ENCODE results near the gene ARPP21.

ARPP21 gene

DNA sequence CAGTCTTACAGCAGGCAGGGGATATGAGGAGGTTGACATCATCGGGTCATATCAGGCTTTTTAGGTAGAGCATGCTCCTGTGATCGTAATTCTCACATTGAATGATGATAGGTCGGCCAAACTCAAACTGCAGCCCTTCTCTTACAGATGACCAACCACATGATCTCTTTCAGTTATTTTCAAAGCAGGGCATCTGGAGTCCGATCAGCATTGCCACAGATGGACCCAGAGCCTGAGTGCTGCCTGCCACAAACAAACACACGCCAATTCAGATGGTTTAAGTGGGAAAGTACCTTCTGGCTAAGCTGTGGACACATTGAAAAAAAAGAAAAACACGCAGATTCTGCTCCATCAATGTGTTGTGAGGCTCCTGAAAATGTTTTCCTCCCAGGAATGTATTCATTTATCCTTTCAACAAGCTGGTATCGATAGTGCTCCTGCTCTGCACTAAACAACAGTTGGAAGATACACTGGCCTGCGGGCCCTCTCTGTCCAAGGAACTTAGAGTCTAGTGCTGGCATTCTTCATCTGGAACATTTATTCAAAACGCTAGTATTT lies 31.2 kb downstream of the ARPP21 start:
- Histone ChIP-seq H3K27me3 (no peaks in the 10 kb centered on the region), H3K9me3 (no peaks in the 10 kb centered on the region; the same call in 1 of the 2 replicates), H3K36me3 (peaks cover 20% of the 10 kb centered on the region), H3K4me2 (peak overlapping the region; percentile 45), H3K27ac (peak overlapping the region; percentile 51), H4K20me1 (peaks cover 26% of the 10 kb centered on the region), H3K9ac (no peak overlapping the region; the same call in 1 of the 2 replicates), H3K4me1 (peaks cover 75% of the 10 kb centered on the region), H3K4me3 (no peak overlapping the region)
- TF ChIP-seq Cebpa-rat (IDR thresholded peaks at IDR 0.05) = no peak

DNA sequence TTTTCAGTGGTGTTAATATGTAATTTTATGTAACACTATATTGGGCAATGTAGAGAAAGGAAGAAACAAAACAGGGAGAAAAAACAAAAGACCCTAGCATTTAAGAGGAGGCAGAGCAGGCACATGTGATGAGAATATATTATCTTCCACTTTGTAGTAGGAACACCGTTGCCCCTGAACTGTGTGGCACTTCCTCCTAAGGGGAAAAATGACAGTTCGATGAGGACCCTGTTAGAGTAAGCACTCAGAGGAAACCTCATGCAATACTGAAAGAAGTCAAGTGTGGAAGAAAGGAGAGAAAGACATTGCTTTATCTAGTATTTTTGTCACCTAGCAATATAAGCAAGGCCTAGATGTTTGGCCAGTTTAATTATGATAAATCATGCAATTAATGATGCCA lies 32.2 kb downstream of the ARPP21 start:
- H3K9ac ChIP-seq = no peak overlapping the region
- peak overlapping the region; percentile 45 for H3K4me2 ChIP-seq
- no peak for TF ChIP-seq Cebpa-rat (IDR thresholded peaks at IDR 0.05)
- peaks cover 20% of the 10 kb centered on the region for H3K36me3 ChIP-seq
- no peaks in the 10 kb centered on the region for H3K27me3 ChIP-seq
- no peak overlapping the region for H3K4me3 ChIP-seq
- H3K9me3 ChIP-seq = no peaks in the 10 kb centered on the region; the same call in 1 of the 2 replicates
- peaks cover 36% of the 10 kb centered on the region for H4K20me1 ChIP-seq
- H3K4me1 ChIP-seq = peaks cover 65% of the 10 kb centered on the region
- 0 out of 2 replicates have a peak overlapping the region, but pooled peaks have one; percentile 19 for H3K27ac ChIP-seq

DNA sequence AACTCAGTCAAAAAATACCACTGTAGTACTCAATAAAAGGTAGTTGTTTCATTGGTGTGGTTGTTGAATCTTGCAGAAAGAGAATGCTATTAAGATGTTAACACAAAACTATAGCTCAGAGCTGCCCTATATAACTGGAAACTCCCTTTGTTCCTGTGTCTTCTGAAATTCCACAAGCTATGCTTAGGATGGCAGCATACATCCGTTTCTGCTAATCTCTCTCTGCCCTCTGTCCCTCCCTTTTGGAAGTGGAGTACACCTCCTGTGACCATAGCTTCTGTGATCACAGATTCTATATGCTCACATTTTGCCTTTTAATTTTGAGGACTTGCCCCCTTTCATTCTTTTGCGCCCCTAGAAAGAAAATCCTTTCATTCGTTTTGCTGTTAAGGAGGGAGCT lies 33.7 kb downstream of the ARPP21 start:
- H3K4me1 ChIP-seq = peaks cover 50% of the 10 kb centered on the region
- TF ChIP-seq Cebpa-rat (IDR thresholded peaks at IDR 0.05) = no peak
- H3K4me2 ChIP-seq = no peak overlapping the region
- H3K36me3 ChIP-seq = peaks cover 17% of the 10 kb centered on the region
- no peaks in the 10 kb centered on the region for H3K27me3 ChIP-seq
- H3K4me3 ChIP-seq = no peak overlapping the region
- no peak overlapping the region for H3K27ac ChIP-seq
- no peaks in the 10 kb centered on the region; the same call in 1 of the 2 replicates for H3K9me3 ChIP-seq
- no peak overlapping the region for H3K9ac ChIP-seq
- H4K20me1 ChIP-seq = peaks cover 52% of the 10 kb centered on the region

DNA sequence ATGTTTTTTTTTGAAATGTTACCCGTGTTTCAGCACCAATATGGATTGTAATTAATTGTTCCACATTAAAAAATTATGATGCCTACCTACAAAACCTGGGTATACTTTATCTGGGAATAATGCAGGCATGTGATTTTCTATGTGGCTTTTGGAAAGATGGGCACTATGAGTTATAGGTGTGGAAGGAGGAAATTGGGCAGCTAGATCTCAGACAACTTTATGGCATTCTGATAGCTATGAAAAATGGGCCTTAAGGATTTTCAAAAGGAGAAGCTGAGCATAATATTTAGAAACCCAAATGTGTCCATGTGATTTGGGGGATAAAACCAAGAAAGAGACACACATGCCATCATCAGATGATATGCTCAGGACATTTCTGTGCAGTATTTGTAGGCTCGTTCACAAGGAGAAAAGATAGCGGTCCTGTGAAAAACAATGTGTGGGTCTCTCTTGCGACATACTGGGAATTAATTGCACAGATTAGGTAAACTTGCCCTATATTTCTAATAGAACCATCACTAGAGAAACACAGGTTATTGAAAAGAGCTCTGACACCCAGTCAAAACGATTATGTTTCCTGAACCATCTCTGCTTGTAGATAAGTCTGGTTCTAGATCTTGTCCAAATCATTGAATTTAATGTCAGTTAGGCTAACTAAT lies 35.3 kb downstream of the ARPP21 start:
- TF ChIP-seq Cebpa-rat (IDR thresholded peaks at IDR 0.05) = no peak
- no peak overlapping the region for H3K27ac ChIP-seq
- H3K36me3 ChIP-seq = peaks cover 15% of the 10 kb centered on the region
- no peak overlapping the region for H3K9ac ChIP-seq
- peaks cover 67% of the 10 kb centered on the region for H4K20me1 ChIP-seq
- H3K4me1 ChIP-seq = peaks cover 36% of the 10 kb centered on the region
- H3K9me3 ChIP-seq = no peaks in the 10 kb centered on the region
- H3K4me3 ChIP-seq = no peak overlapping the region
- H3K4me2 ChIP-seq = no peak overlapping the region
- H3K27me3 ChIP-seq = no peaks in the 10 kb centered on the region

DNA sequence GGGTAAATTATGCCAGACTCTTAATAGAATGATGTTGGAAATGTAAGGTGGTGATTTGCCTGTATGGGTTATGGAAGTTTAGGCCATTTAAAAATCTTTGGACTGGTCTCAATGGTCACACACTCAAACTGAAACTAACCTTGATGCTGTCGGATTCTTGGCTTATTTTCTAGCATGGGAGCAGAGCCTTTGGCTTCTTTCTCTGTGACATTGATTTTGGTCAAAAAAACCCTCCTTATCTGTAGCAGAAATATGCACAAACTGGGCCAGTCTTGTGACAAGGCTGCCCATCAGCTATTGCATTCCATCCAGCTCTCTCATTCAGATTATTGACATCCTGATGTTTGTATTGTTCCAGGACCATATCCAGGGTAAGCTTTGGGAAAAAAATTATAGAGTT lies 35.9 kb downstream of the ARPP21 start:
- Histone ChIP-seq H3K4me2 (no peak overlapping the region), H3K27ac (no peak overlapping the region), H3K9me3 (no peaks in the 10 kb centered on the region), H3K36me3 (peaks cover 17% of the 10 kb centered on the region), H3K4me3 (no peak overlapping the region), H3K27me3 (no peaks in the 10 kb centered on the region), H4K20me1 (peaks cover 73% of the 10 kb centered on the region), H3K4me1 (peaks cover 34% of the 10 kb centered on the region), H3K9ac (no peak overlapping the region)
- no peak for TF ChIP-seq Cebpa-rat (IDR thresholded peaks at IDR 0.05)

DNA sequence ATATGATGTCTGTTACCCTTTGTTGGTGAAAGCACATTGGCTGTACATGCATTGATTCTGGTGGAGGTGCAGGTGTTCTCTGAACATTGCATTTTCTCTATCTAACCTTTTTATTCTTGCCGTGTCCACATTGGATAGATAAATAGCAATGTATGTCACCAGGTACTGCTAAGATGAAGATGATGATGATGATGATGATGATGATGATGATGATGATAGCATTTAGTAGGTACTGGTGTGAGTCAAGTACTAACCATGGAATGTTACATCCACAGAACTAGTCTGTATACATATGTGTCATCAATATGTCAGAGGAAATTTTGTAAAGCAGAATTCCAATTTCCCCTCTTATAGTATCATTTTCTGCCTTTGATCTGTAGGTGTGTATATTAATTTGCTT lies 36.3 kb downstream of the ARPP21 start:
- H3K36me3 ChIP-seq = peaks cover 15% of the 10 kb centered on the region; the same call in 1 of the 2 replicates
- H3K4me2 ChIP-seq = no peak overlapping the region
- no peaks in the 10 kb centered on the region for H3K27me3 ChIP-seq
- peaks cover 78% of the 10 kb centered on the region for H4K20me1 ChIP-seq
- no peak overlapping the region for H3K4me3 ChIP-seq
- H3K4me1 ChIP-seq = peaks cover 34% of the 10 kb centered on the region
- no peak for TF ChIP-seq Cebpa-rat (IDR thresholded peaks at IDR 0.05)
- no peaks in the 10 kb centered on the region for H3K9me3 ChIP-seq
- no peak overlapping the region for H3K9ac ChIP-seq
- H3K27ac ChIP-seq = no peak overlapping the region

DNA sequence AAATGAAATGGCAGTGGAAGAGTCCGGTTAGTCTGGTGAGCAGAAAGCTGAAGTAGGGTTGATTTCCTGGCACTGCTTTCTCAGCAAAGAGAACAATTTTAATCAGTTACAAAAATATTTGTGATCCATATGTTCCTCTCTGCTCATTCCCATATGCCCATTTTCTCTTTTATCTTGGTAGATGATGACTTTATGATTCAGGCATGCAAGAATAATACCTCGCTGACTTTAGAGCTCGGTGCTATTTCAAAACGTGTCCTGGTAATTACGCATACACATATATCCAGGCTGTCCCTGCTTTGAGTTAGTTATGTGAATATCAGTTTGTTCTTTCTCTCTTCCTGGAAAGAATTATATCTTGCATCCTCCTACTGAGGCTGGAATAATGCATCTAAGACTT lies 38.5 kb downstream of the ARPP21 start:
- H3K9me3 ChIP-seq = no peaks in the 10 kb centered on the region
- H3K4me3 ChIP-seq = no peak overlapping the region
- H3K4me1 ChIP-seq = peaks cover 20% of the 10 kb centered on the region
- TF ChIP-seq Cebpa-rat (IDR thresholded peaks at IDR 0.05) = no peak
- no peak overlapping the region for H3K9ac ChIP-seq
- peaks cover 33% of the 10 kb centered on the region for H3K36me3 ChIP-seq
- no peak overlapping the region for H3K27ac ChIP-seq
- H3K4me2 ChIP-seq = no peak overlapping the region
- H4K20me1 ChIP-seq = peaks cover 81% of the 10 kb centered on the region
- H3K27me3 ChIP-seq = no peaks in the 10 kb centered on the region

DNA sequence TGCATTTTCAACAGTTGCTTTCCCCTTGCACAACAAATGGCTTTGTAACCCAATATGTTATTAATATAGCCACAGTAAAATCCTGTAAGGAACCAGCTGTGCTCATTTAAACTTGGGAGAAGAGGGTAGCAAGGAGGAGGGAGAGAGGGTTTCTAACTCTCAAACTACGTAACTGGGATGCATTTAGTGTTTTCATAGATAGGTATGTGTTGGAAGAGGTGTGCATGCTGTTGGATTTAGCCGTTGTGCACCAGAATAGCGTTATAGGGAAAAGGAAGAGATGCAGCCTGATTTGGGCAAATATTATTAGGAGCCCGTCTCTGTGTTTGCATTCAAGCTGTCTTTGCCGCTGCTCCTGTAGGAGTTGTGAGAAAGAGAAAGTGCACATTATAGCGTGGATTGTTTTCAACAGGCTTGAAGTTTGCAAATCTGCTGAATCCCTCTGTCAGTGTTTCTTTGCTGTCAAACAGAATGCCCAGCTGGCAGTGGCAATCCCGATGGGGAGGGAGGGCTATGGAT lies 39.4 kb downstream of the ARPP21 start:
- TF ChIP-seq Cebpa-rat (IDR thresholded peaks at IDR 0.05) = no peak
- H3K4me1 ChIP-seq = peaks cover 20% of the 10 kb centered on the region
- H3K4me3 ChIP-seq = no peak overlapping the region

DNA sequence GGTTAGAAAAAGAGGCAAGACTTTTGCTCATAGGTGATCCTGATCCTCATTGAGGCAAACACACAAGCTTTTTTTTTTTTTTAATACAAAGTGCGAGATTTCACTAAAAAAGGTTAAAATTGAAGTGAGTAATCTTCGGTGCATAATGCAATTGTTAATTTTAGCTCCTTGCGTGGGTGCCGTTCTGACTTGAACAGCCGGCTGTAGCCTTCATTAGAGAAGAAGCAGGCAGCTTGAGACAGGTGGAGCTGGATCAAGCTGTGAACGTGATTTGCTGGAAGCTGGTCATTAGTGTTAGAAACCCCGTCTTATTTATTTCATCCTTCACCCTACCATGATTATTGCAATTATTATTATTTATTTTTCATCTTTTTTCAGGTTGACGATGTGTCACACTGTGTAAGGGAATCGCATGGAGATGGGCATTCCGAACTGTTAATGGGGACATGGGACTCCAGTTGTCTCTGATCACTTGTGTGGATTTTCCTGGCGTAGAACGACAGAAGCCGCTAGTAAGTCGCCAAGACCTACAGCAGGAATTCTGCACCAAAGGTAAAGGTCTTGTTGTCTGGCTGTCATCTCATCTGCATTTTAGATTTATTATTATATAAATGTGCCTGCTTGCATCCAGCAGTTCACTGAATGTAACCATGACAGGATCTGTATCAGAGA lies 40.2 kb downstream of the ARPP21 start:
- no peak overlapping the region for H3K4me2 ChIP-seq
- H3K9ac ChIP-seq = no peak overlapping the region
- no peaks in the 10 kb centered on the region for H3K9me3 ChIP-seq
- H3K4me3 ChIP-seq = no peak overlapping the region
- TF ChIP-seq Cebpa-rat (IDR thresholded peaks at IDR 0.05) = no peak
- no peaks in the 10 kb centered on the region for H3K27me3 ChIP-seq
- H3K36me3 ChIP-seq = peaks cover 45% of the 10 kb centered on the region
- H4K20me1 ChIP-seq = peaks cover 80% of the 10 kb centered on the region
- peaks cover 20% of the 10 kb centered on the region for H3K4me1 ChIP-seq
- H3K27ac ChIP-seq = no peak overlapping the region

More for the DNA sequence above, 39.4 kb downstream of the ARPP21 start:
- Histone ChIP-seq H3K4me2 (no peak overlapping the region), H3K9me3 (no peaks in the 10 kb centered on the region), H3K27me3 (no peaks in the 10 kb centered on the region), H3K9ac (no peak overlapping the region), H4K20me1 (peaks cover 81% of the 10 kb centered on the region), H3K36me3 (peaks cover 40% of the 10 kb centered on the region), H3K27ac (no peak overlapping the region)

Measured in BLaER1 (cell line).